HTR-8/SVneo (cell line): ENCODE data around the gene SPOUT1.
"Not testable (repeated sequence)": the region's sequence is repeated elsewhere in the genome, so short reads cannot be mapped to it uniquely, and the experiment has no call there.

ENCODE experiments used
- DNase-seq: peaks from one replicate; pipeline ENCODE4 v3.0.0; 2011; ENCODE audit warnings: low spot score, mixed read lengths; ENCODE audit not compliant: insufficient read length
- FAIRE-seq: peaks from 2 replicates; lab custom pipeline; 2011; peaks lifted over from hg19 to GRCh38; lab: Jason Lieb, UNC

The SPOUT1 gene

GRCh38 chr9:128781187-128782070 is 48.2 kb downstream of the SPOUT1 start:
- DNase-seq: no peak
- FAIRE-seq: no peak

GRCh38 chr9:128780093-128780492 is 49.5 kb downstream of the SPOUT1 start:
- not testable (repeated sequence) for FAIRE-seq, DNase-seq

- DNase-seq (no peak), FAIRE-seq (no peak)
Observed at GRCh38 chr9:128774804-128775203, 54.8 kb downstream of the SPOUT1 start.

GRCh38 chr9:128773049-128773448 is 56.5 kb downstream of the SPOUT1 start:
- DNase-seq (no peak), FAIRE-seq (no peak)

- DNase-seq: peak; percentile 86
- no peak for FAIRE-seq
Observed at GRCh38 chr9:128771745-128772519, 57.7 kb downstream of the SPOUT1 start, which contains the start of gene ZER1. Gene ZER1, minus strand, starts transcription at chr9:128771927. Its CDS starts 16,362 bp downstream, at chr9:128755565.

- FAIRE-seq (no peak), DNase-seq (peak; percentile 33)
Observed at GRCh38 chr9:128771094-128771721, 58.4 kb downstream of the SPOUT1 start.

- FAIRE-seq (no peak), DNase-seq (no peak)
Observed at GRCh38 chr9:128770286-128771030, 59.1 kb downstream of the SPOUT1 start.
